ENCODE measurements around the gene DSCAML1. TPM values are rescaled to one million over a fixed set of nuclear protein-coding genes. Genes with fewer than 3 reads are reported as not detected.

DSCAML1 gene
- total RNA-seq, 1 donor from 2014 or later = 2.5 TPM

GRCh38 chr11:117423046-117423575, 373.9 kb downstream of the DSCAML1 start:
- H3K27me3 Mint-ChIP-seq (ENCODE audit: low read depth) = peaks cover 58% of the 10 kb centered on the region
- H3K4me1 Mint-ChIP-seq = peaks cover 8% of the 10 kb centered on the region
- no peak for TF ChIP-seq CTCF (IDR thresholded peaks at IDR 0.05; ENCODE audit: unreplicated experiment)
- no peak overlapping the region for H3K4me3 Mint-ChIP-seq
- no peaks in the 10 kb centered on the region for H3K36me3 Mint-ChIP-seq
- no peak overlapping the region for H3K27ac Mint-ChIP-seq
- H3K9me3 Mint-ChIP-seq = no peaks in the 10 kb centered on the region
- DNase-seq (ENCODE audit: low spot score in 2 of 2, unreplicated experiment in 2 of 2) = no peak

- H3K9me3 Mint-ChIP-seq = no peaks in the 10 kb centered on the region
- H3K4me3 Mint-ChIP-seq = no peak overlapping the region
- H3K4me1 Mint-ChIP-seq = no peaks in the 10 kb centered on the region
- no peak overlapping the region for H3K27ac Mint-ChIP-seq
- DNase-seq (ENCODE audit: low spot score in 2 of 2, unreplicated experiment in 2 of 2) = no peak
- H3K27me3 Mint-ChIP-seq (ENCODE audit: low read depth) = peaks cover 43% of the 10 kb centered on the region
- no peak for TF ChIP-seq CTCF (IDR thresholded peaks at IDR 0.05; ENCODE audit: unreplicated experiment)
- H3K36me3 Mint-ChIP-seq = no peaks in the 10 kb centered on the region
These were observed 375.5 kb downstream of the DSCAML1 start for GRCh38 chr11:117421476-117421875.

- TF ChIP-seq CTCF (IDR thresholded peaks at IDR 0.05; ENCODE audit: unreplicated experiment) = no peak
- DNase-seq (ENCODE audit: low spot score in 2 of 2, unreplicated experiment in 2 of 2) = no peak
- H3K27me3 Mint-ChIP-seq (ENCODE audit: low read depth) = peaks cover 38% of the 10 kb centered on the region
- H3K27ac Mint-ChIP-seq = no peak overlapping the region
- no peaks in the 10 kb centered on the region for H3K36me3 Mint-ChIP-seq
- H3K9me3 Mint-ChIP-seq = no peaks in the 10 kb centered on the region
- H3K4me3 Mint-ChIP-seq = no peak overlapping the region
- H3K4me1 Mint-ChIP-seq = no peaks in the 10 kb centered on the region
These were observed 376.0 kb downstream of the DSCAML1 start for GRCh38 chr11:117421041-117421440.

- peaks cover 34% of the 10 kb centered on the region for H3K27me3 Mint-ChIP-seq (ENCODE audit: low read depth)
- no peaks in the 10 kb centered on the region for H3K4me1 Mint-ChIP-seq
- H3K4me3 Mint-ChIP-seq = no peak overlapping the region
- no peak for TF ChIP-seq CTCF (IDR thresholded peaks at IDR 0.05; ENCODE audit: unreplicated experiment)
- no peaks in the 10 kb centered on the region for H3K9me3 Mint-ChIP-seq
- H3K36me3 Mint-ChIP-seq = no peaks in the 10 kb centered on the region
- DNase-seq (ENCODE audit: low spot score in 2 of 2, unreplicated experiment in 2 of 2) = no peak
- H3K27ac Mint-ChIP-seq = no peak overlapping the region
These were observed 376.4 kb downstream of the DSCAML1 start for GRCh38 chr11:117420598-117420997.

DNA sequence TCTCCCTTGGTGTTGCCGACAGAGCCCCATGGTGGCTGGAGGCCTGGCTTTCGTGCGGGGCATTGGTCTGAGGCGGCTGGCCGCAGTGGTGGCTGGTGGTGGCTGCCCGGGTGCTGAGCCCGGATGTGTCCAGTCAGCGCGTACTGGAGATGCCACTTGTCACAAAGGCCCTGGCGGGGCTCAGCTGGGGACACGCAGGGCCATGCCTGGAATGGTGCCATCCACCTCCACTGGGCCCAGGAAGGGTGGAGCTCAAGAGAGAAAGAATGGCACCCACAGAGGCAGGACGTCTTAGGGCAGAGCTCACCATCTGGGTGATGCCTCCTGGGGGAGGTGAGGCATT, 376.9 kb downstream of the DSCAML1 start:
- no peak overlapping the region for H3K27ac Mint-ChIP-seq
- no peak overlapping the region for H3K4me3 Mint-ChIP-seq
- H3K9me3 Mint-ChIP-seq = no peaks in the 10 kb centered on the region
- no peak for DNase-seq (ENCODE audit: low spot score in 2 of 2, unreplicated experiment in 2 of 2)
- H3K36me3 Mint-ChIP-seq = no peaks in the 10 kb centered on the region
- peaks cover 33% of the 10 kb centered on the region for H3K27me3 Mint-ChIP-seq (ENCODE audit: low read depth)
- no peaks in the 10 kb centered on the region for H3K4me1 Mint-ChIP-seq
- TF ChIP-seq CTCF (IDR thresholded peaks at IDR 0.05; ENCODE audit: unreplicated experiment) = no peak
